T-cell (primary cell): Measurements from ENCODE around the gene CDX1. TPM values are rescaled to one million over a fixed set of nuclear protein-coding genes. Genes with fewer than 3 reads are reported as not detected.
A peak's percentile ranks its signal among the peaks of the same experiment; 100 is the strongest.

ENCODE experiments used
- ATAC-seq, 4 experiments: fragments of 200-7000 bp in 3 of 4; fragments of 150-1000 bp in 1 of 4; cut with Tn5 transposase; replicated peaks in 1 of 4; 1 replicate in 3 of 4; 2 replicates in 1 of 4; pipeline ENCODE4 v1.10.0; 2021; ENCODE audit warnings: moderate library complexity in 3 of 4, mild to moderate bottlenecking in 2 of 4, moderate number of reproducible peaks in 1 of 4
- CTCF ChIA-PET, 2 donors: fragments of 300-600 bp; sonication (Branson Sonifier 250); formaldehyde crosslinking; loops; one replicate each; lab custom pipeline; 2022; ENCODE audit warnings: antibody characterized with exemption in 2 of 2; lab: Charles Lee
- POLR2A ChIA-PET, 2 donors: fragments of 300-600 bp; sonication (Branson Sonifier 250); formaldehyde crosslinking; loops; one replicate each; lab custom pipeline; 2022; ENCODE audit warnings: antibody characterized with exemption in 2 of 2; lab: Charles Lee
- DNase-seq, 35 experiments: peaks; one replicate each; pipeline versions ENCODE4 v3.0.0 to v3.0.0-alpha.2; 2013 to 2023
- H3K27ac ChIP-seq: one replicate; pipeline ENCODE4 v1.5.1; 2013; ENCODE audit warnings: low read length
- H3K27me3 ChIP-seq, 2 experiments: replicated peaks in 1 of 2; 1 replicate in 1 of 2; 2 replicates in 1 of 2; pipeline versions ENCODE4 v1.6.1 to v1.7.0; 2013; ENCODE audit warnings: low read length in 1 of 2, mixed read lengths in 1 of 2; ENCODE audit not compliant: control insufficient read depth in 2 of 2, insufficient read depth in 2 of 2; ENCODE audit errors: extremely low read depth in 1 of 2
- H3K36me3 ChIP-seq, 2 donors: 1 replicate in 1 of 2; 2 replicates in 1 of 2; pipeline versions ENCODE4 v1.6.1 to v1.7.0; 2013; ENCODE audit warnings: low read length in 1 of 2; ENCODE audit not compliant: control insufficient read depth in 2 of 2, insufficient read depth in 1 of 2; ENCODE audit errors: extremely low read depth in 1 of 2
- H3K4me1 ChIP-seq, 2 experiments: 1 replicate in 1 of 2; 2 replicates in 1 of 2; pipeline versions ENCODE4 v1.6.1 to v1.7.0; 2013; ENCODE audit warnings: low read length in 2 of 2, mixed read lengths in 1 of 2; ENCODE audit not compliant: insufficient read depth in 2 of 2, control insufficient read depth in 1 of 2; ENCODE audit errors: extremely low read depth in 1 of 2
- H3K4me3 ChIP-seq, 2 donors: 1 replicate in 1 of 2; 2 replicates in 1 of 2; pipeline versions ENCODE4 v1.5.1 to v1.7.0; 2013; ENCODE audit warnings: mild to moderate bottlenecking in 2 of 2, low read length in 1 of 2, moderate library complexity in 1 of 2; ENCODE audit not compliant: control insufficient read depth in 1 of 2; ENCODE audit errors: extremely low read depth in 1 of 2
- H3K9me3 ChIP-seq: 2 replicates; pipeline ENCODE4 v1.7.0; 2013
- H3K27ac Mint-ChIP-seq, 2 donors: one replicate each; pipeline ENCODE4 v1.8.0; 2020 to 2021; ENCODE audit warnings: mild to moderate bottlenecking in 2 of 2, mixed read lengths in 2 of 2
- H3K27me3 Mint-ChIP-seq, 2 donors: one replicate each; pipeline ENCODE4 v1.8.0; 2021 to 2022; ENCODE audit warnings: mixed read lengths in 2 of 2
- H3K36me3 Mint-ChIP-seq: one replicate; pipeline ENCODE4 v1.8.0; 2021; ENCODE audit warnings: mixed read lengths
- H3K4me1 Mint-ChIP-seq, 3 donors: one replicate each; pipeline ENCODE4 v1.8.0; 2020 to 2022; ENCODE audit warnings: mixed read lengths in 3 of 3, mild to moderate bottlenecking in 1 of 3
- H3K4me3 Mint-ChIP-seq, 3 donors: one replicate each; pipeline ENCODE4 v1.8.0; 2020 to 2022; ENCODE audit warnings: mild to moderate bottlenecking in 3 of 3, mixed read lengths in 3 of 3, moderate library complexity in 3 of 3
- H3K9me3 Mint-ChIP-seq, 3 donors: one replicate each; pipeline ENCODE4 v1.8.0; 2020 to 2022; ENCODE audit warnings: mixed read lengths in 3 of 3
- WGBS: methylation state at CpG from one replicate; pipeline ENCODE4 v1.1.5; 2013; ENCODE audit warnings: missing lambda C conversion rate; ENCODE audit not compliant: insufficient coverage; 5-methylcytosine and 5-hydroxymethylcytosine counted together
- total RNA-seq, 35 experiments: library from RNA in 6 of 35; stranded (reverse) in 6 of 35; fragments of 120-200 nt in 1 of 35; gene quantifications; one replicate each; pipeline versions ENCODE4 v1.2.1 to v1.2.4 and lab custom pipeline; 2013 to 2026

Gene CDX1
- total RNA-seq, 5 donors from 2014 or later (not counting 1 experiment from before 2014, with no cell fraction given) = 0.23 TPM; not detected in 4

- peak; percentile 80 to 94 (median 88) for ATAC-seq
- Mint-ChIP-seq H3K4me1 (peaks cover 0 to 6% (median 0%) of the 10 kb centered on the region in 3 donors), H3K27me3 (peaks cover 12 to 15% of the 10 kb centered on the region in 2 donors), H3K36me3 (no peaks in the 10 kb centered on the region), H3K9me3 (no peaks in the 10 kb centered on the region), H3K4me3 (no peak overlapping the region), H3K27ac (no peak overlapping the region)
- 49% methylated on average over 9 of the region's 10 CpGs for WGBS
- Histone ChIP-seq H3K36me3 (no peaks in the 10 kb centered on the region), H3K4me1 (no peaks in the 10 kb centered on the region), H3K4me3 (no peak overlapping the region), H3K27me3 (peaks cover 0 to 44% of the 10 kb centered on the region in 2 experiments), H3K27ac (no peak overlapping the region), H3K9me3 (no peaks in the 10 kb centered on the region)
- CTCF ChIA-PET = interaction anchor here (0.6 to 1.0 kb wide), 3 partner anchors 56 to 537 kb away, joined by 3 to 4 read pairs (median 3); no protein-coding TSS in a partner anchor
- DNase-seq = peak; percentile 41 to 87 (median 73)
- POLR2A ChIA-PET = no interaction called here
Measured at GRCh38 chr5:150217873-150218692, 51.5 kb downstream of the CDX1 start.

- no peak overlapping the region for H3K4me3 ChIP-seq
- no peak overlapping the region for H3K27ac ChIP-seq
- no peaks in the 10 kb centered on the region for H3K9me3 Mint-ChIP-seq
- WGBS = 92% methylated on average over 4 of the region's 5 CpGs
- DNase-seq (no peak), ATAC-seq (no peak)
- ChIA-PET POLR2A (no interaction called here), CTCF (interaction anchor here (0.6 to 1.1 kb wide), 5 partner anchors 57 to 1877 kb away, joined by 3 to 4 read pairs (median 3); no protein-coding TSS in a partner anchor)
- H3K4me1 Mint-ChIP-seq = peaks cover 0 to 6% (median 0%) of the 10 kb centered on the region in 3 donors
- no peak overlapping the region for H3K4me3 Mint-ChIP-seq
- no peaks in the 10 kb centered on the region for H3K4me1 ChIP-seq
- no peak overlapping the region for H3K27ac Mint-ChIP-seq
- peaks cover 0 to 44% of the 10 kb centered on the region in 2 experiments for H3K27me3 ChIP-seq
- no peaks in the 10 kb centered on the region for H3K9me3 ChIP-seq
- no peaks in the 10 kb centered on the region for H3K36me3 Mint-ChIP-seq
- H3K36me3 ChIP-seq = no peaks in the 10 kb centered on the region
- H3K27me3 Mint-ChIP-seq = peaks cover 12 to 15% of the 10 kb centered on the region in 2 donors
Measured at GRCh38 chr5:150218693-150219035, 52.1 kb downstream of the CDX1 start.

GRCh38 chr5:150219142-150219541, 52.6 kb downstream of the CDX1 start:
- no peak overlapping the region for H3K27ac ChIP-seq
- Mint-ChIP-seq H3K27me3 (peaks cover 12 to 15% of the 10 kb centered on the region in 2 donors), H3K4me3 (no peak overlapping the region), H3K27ac (no peak overlapping the region), H3K4me1 (peaks cover 0 to 6% (median 0%) of the 10 kb centered on the region in 3 donors), H3K9me3 (no peaks in the 10 kb centered on the region), H3K36me3 (no peaks in the 10 kb centered on the region)
- H3K9me3 ChIP-seq = no peaks in the 10 kb centered on the region
- no peaks in the 10 kb centered on the region for H3K4me1 ChIP-seq
- ATAC-seq (no peak), DNase-seq (no peak)
- no peak overlapping the region for H3K4me3 ChIP-seq
- ChIA-PET CTCF (interaction anchor here (0.6 to 1.1 kb wide), 3 partner anchors 57 to 1877 kb away, joined by 3 to 4 read pairs (median 3); no protein-coding TSS in a partner anchor), POLR2A (no interaction called here)
- H3K27me3 ChIP-seq = peaks cover 0 to 44% of the 10 kb centered on the region in 2 experiments
- H3K36me3 ChIP-seq = no peaks in the 10 kb centered on the region

- H3K36me3 Mint-ChIP-seq = no peaks in the 10 kb centered on the region
- ATAC-seq (no peak), DNase-seq (no peak)
- WGBS = 75% methylated on average over 2 of the region's 2 CpGs
- CTCF ChIA-PET = interaction anchor here in 1 of 2 donors (0.6 to 1.1 kb wide), 2 partner anchors 61 to 63 kb away, joined by 4 to 5 read pairs; no protein-coding TSS in a partner anchor
- no peak overlapping the region for H3K27ac ChIP-seq
- H3K4me1 ChIP-seq = no peaks in the 10 kb centered on the region
- no peaks in the 10 kb centered on the region for H3K9me3 Mint-ChIP-seq
- no peaks in the 10 kb centered on the region for H3K36me3 ChIP-seq
- H3K4me1 Mint-ChIP-seq = peaks cover 0 to 6% (median 0%) of the 10 kb centered on the region in 3 donors
- H3K27ac Mint-ChIP-seq = no peak overlapping the region
- H3K27me3 Mint-ChIP-seq = peaks cover 12 to 14% of the 10 kb centered on the region in 2 donors
- H3K4me3 Mint-ChIP-seq = no peak overlapping the region
- POLR2A ChIA-PET = no interaction called here
- H3K27me3 ChIP-seq = peaks cover 0 to 44% of the 10 kb centered on the region in 2 experiments
- H3K9me3 ChIP-seq = no peaks in the 10 kb centered on the region
- H3K4me3 ChIP-seq = no peak overlapping the region
Measured at GRCh38 chr5:150219861-150220260, 53.3 kb downstream of the CDX1 start.

- CTCF ChIA-PET = no interaction called here
- Histone ChIP-seq H3K36me3 (no peaks in the 10 kb centered on the region), H3K27me3 (peaks cover 0 to 38% of the 10 kb centered on the region in 2 experiments), H3K9me3 (no peaks in the 10 kb centered on the region), H3K27ac (no peak overlapping the region), H3K4me3 (no peak overlapping the region), H3K4me1 (no peaks in the 10 kb centered on the region)
- no peak overlapping the region for H3K4me3 Mint-ChIP-seq
- no peak overlapping the region for H3K27ac Mint-ChIP-seq
- peaks cover 12 to 14% of the 10 kb centered on the region in 2 donors for H3K27me3 Mint-ChIP-seq
- POLR2A ChIA-PET = no interaction called here
- no peaks in the 10 kb centered on the region for H3K9me3 Mint-ChIP-seq
- H3K36me3 Mint-ChIP-seq = no peaks in the 10 kb centered on the region
- no peak for ATAC-seq
- H3K4me1 Mint-ChIP-seq = peaks cover 0 to 6% (median 0%) of the 10 kb centered on the region in 3 donors
- DNase-seq = no peak
- WGBS = 84% methylated on average over 3 of the region's 5 CpGs
Measured at GRCh38 chr5:150221471-150221870, 54.9 kb downstream of the CDX1 start.

- POLR2A ChIA-PET = no interaction called here
- Mint-ChIP-seq H3K27ac (no peak overlapping the region), H3K9me3 (no peaks in the 10 kb centered on the region), H3K27me3 (peaks cover under 1 to 8% of the 10 kb centered on the region in 2 donors), H3K36me3 (no peaks in the 10 kb centered on the region), H3K4me3 (no peak overlapping the region), H3K4me1 (peaks cover 0 to 4% (median 0%) of the 10 kb centered on the region in 3 donors)
- Histone ChIP-seq H3K27ac (no peak overlapping the region), H3K36me3 (no peaks in the 10 kb centered on the region), H3K9me3 (no peaks in the 10 kb centered on the region), H3K4me3 (no peak overlapping the region), H3K27me3 (peaks cover 0 to 26% of the 10 kb centered on the region in 2 experiments), H3K4me1 (no peaks in the 10 kb centered on the region)
- CTCF ChIA-PET = interaction anchor here (1.0 kb wide), 2 partner anchors 11 to 95 kb away, joined by 3 read pairs; no protein-coding TSS in a partner anchor
- 95% methylated on average over 15 of the region's 21 CpGs for WGBS
- DNase-seq (no peak), ATAC-seq (no peak)
Measured at GRCh38 chr5:150222906-150223305, 56.3 kb downstream of the CDX1 start.
